Stimulated activated CD8-positive, alpha-beta memory T cell treated with anti-CD3 and anti-CD28 coated beads, Interleukin-7, amount 100 ng/mL, for 24 hours (primary cell): Measurements from ENCODE around the gene SLC7A6.

ENCODE experiments used
- DNase-seq: peaks from one replicate; pipeline ENCODE4 v3.0.0-alpha.2; 2020; ENCODE audit warnings: low read depth

SLC7A6 gene

DNA sequence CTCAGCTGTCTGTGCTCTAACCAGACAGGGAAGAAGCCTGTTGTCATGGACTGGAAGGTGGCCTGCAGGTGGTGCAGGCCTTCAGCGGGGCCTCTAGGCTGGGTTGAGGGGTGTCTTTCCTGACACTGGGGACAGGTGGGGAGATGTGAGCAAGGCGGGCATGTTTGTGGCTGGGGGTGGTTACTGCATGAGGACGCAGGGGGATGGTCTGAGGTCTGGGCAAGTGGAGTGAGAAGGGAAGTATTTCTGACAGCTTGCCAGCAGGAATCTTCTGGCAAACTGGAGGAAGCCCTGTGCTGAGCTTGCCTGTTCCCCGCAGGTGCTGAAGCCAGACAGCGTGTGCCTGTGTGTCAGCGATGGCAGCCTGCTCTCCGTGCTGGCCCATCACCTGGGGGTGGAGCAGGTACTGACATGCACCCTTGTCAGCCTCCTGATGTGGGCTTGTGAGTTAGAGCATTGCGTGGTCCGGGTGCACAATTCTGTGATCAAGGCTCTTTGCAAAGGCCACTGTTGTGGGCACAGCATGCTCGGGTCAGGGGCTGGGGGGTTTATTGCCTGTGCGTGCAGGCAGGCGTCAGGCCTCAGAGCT, 82.7 kb downstream of the SLC7A6 start:
- no peak for DNase-seq

DNA sequence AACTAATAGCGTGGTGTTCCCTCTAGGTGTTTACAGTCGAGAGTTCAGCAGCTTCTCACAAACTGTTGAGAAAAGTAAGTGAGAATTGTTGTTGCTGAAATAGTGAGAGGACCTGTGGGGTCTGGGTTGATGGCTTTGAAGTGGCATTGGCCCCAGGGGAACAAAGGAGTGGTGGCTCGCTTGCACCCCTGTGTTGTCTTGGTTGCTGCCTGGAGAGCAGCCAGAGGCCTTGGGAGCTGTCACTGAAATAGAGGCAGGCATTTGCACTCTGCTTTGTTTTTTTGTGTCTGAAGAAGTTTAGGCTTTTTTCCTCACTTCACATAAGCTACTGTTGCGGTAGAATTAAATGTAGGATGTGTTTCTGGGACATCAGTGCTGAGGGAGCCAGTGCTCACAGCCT, 83.3 kb downstream of the SLC7A6 start:
- DNase-seq, result no peak

DNA sequence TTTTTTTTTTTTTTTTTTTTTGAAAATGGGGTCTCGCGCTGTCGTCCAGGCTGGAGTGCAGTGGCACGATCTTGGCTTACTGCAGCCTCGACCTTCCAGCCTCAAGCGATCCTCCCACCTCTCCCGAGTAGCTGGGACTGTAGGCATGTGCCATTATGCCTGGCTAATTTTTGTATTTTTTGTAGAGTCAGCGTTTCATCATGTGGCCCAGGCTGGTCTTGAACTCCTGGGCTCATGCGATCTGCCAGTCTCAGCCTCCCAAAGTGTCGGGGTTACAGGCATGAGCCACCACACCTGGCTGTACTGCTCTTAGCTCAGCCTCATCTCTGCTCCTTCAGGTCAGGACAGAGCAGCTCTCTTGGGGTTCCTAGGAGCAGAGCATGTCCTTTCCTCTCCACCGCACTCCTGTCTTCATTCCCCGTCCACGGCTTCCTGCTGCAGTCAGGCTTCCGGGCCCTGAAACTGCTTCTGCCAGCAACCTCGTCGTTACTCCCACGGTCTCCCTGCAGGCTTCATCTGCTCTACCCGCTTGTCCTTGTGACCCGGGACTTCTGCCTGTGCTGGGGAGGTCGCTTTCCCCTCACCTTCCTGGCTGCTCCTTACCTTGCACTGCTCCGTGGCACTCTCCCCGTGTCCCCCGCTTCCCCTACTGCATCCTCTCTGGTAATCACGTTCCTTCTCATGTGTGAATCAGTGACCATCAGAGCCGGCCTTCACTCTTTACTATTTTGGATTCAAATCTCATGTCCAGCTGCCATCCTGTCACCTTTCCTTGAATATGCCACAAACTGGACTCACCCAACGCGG, 84.5 kb downstream of the SLC7A6 start:
- DNase-seq, result no peak

DNA sequence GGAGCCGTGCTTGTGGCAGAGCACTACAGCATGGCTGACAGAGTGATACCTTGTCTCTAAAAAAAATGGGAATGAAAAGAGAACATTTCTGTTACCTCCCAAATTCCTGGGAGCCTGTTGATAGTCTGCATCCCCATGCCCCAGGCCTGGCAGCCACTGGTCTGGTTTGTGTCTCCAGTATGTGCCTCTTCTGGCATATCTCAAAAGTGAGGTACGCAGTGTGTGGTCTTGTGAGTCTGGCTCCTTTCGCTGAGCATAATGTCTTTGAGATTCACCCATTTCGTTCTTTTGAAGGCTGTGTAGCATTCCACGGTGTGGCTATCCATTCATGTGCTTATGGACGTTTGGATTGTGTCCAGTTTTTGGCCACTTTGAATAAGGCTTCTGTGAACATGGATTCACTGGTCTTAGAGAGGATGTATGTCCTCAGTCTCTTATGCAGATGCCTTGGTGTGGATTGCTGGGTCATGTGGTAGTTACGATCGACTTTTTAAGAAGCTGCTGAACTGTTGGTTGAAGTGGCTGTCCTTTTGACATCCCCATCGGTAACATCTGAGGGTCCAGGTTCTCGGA, 85.6 kb downstream of the SLC7A6 start:
- DNase-seq, result no peak

DNA sequence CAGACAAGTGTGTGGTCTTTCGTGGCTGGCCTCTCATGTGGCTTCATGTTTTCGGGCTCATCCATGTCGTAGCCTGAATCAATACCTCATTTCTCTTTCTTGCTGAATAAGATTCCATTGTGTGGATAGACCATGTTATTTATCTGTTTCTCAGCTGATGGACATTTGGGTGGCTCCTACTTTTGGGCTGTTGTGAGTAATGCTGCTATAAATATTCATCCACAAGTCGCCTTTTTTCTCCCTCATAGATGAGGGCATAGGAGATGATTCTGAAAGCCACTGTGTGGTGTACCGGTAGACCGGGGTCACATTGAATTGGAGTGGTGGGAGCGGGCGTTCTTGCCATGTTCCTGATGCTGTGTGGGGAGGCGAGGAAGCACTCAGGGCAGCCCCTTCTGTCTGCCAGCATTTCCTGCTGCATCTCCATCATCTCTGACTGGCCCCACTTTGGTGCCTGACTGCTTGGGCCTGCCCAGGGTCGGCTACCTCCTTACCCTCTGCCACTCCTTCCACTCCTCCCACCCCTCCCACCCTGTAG, 86.6 kb downstream of the SLC7A6 start:
- DNase-seq, result no peak
